HepG2 (cell line): ENCODE results near the gene CYP26A1. TPM values are rescaled to one million over a fixed set of nuclear protein-coding genes. Genes with fewer than 3 reads are reported as not detected.

Experiments
- ATF7-NPFF ChIP-seq: sonication (generic); formaldehyde crosslinking; IDR thresholded peaks from 2 replicates; pipeline ENCODE4 v1.8.1; 2023; ENCODE audit warnings: mild to moderate bottlenecking, low read depth, missing genetic modification reagents, moderate library complexity
- FOXC1 ChIP-seq: sonication (generic); formaldehyde crosslinking; IDR thresholded peaks from 2 replicates; pipeline ENCODE4 v1.8.0; 2022; ENCODE audit warnings: mild to moderate bottlenecking, missing genetic modification reagents, borderline replicate concordance
- GFI1 ChIP-seq: sonication (generic); formaldehyde crosslinking; IDR thresholded peaks from 2 replicates; pipeline ENCODE4 v1.5.0; 2020; ENCODE audit warnings: missing genetic modification reagents, mild to moderate bottlenecking, borderline replicate concordance
- NR2C2 ChIP-seq: sonication (generic); formaldehyde crosslinking; IDR thresholded peaks from 2 replicates; pipeline ENCODE4 v1.4.0; 2020; ENCODE audit warnings: missing genetic modification reagents, mild to moderate bottlenecking, moderate library complexity, borderline replicate concordance
- PAX8 ChIP-seq: sonication (generic); formaldehyde crosslinking; IDR thresholded peaks from 2 replicates; pipeline ENCODE4 v1.8.0; 2022; ENCODE audit warnings: mild to moderate bottlenecking, missing genetic modification reagents, borderline replicate concordance
- PTBP1 ChIP-seq: fragments of 200-400 bp; formaldehyde crosslinking; IDR thresholded peaks from 2 replicates; pipeline ENCODE4 v1.6.1; 2018; ENCODE audit warnings: low read length, low read depth; ENCODE audit not compliant: poor library complexity, severe bottlenecking
- RORA ChIP-seq: sonication (generic); formaldehyde crosslinking; IDR thresholded peaks from 2 replicates; pipeline ENCODE4 v1.5.0; 2020; ENCODE audit warnings: mild to moderate bottlenecking, missing genetic modification reagents, moderate library complexity
- XRCC5 ChIP-seq: fragments of 200-400 bp; formaldehyde crosslinking; optimal IDR thresholded peaks from 2 replicates; pipeline ENCODE3; 2017; ENCODE audit warnings: mild to moderate bottlenecking, low read length
- ZBTB1 ChIP-seq: sonication (generic); formaldehyde crosslinking; IDR thresholded peaks from 2 replicates; pipeline ENCODE4 v1.4.0; 2020; ENCODE audit warnings: missing genetic modification reagents, borderline replicate concordance
- ZBTB42 ChIP-seq: sonication (generic); formaldehyde crosslinking; IDR thresholded peaks from 2 replicates; pipeline ENCODE4 v1.5.0; 2020; ENCODE audit warnings: mild to moderate bottlenecking, missing genetic modification reagents
- ZNF121 ChIP-seq: sonication (generic); formaldehyde crosslinking; IDR thresholded peaks from 2 replicates; pipeline ENCODE4 v1.5.0; 2020; ENCODE audit warnings: mild to moderate bottlenecking, missing genetic modification reagents
- ZNF3 ChIP-seq: IDR thresholded peaks from 2 replicates; pipeline ENCODE4 v1.7.0; 2017; ENCODE audit warnings: inconsistent platforms
- ZNF782 ChIP-seq: sonication (generic); formaldehyde crosslinking; IDR thresholded peaks from 2 replicates; pipeline ENCODE4 v1.4.0; 2020; ENCODE audit warnings: missing genetic modification reagents, mild to moderate bottlenecking, borderline replicate concordance
- ZSCAN31 ChIP-seq: sonication (generic); formaldehyde crosslinking; IDR thresholded peaks from 2 replicates; pipeline ENCODE4 v1.5.0; 2020; ENCODE audit warnings: low read depth, mild to moderate bottlenecking, missing genetic modification reagents
- polyA plus RNA-seq, 8 experiments: library from polyadenylated mRNA; depleted of rRNA in 3 of 8; stranded (reverse) in 7 of 8; unstranded in 1 of 8; fragments of >200 nt; fragmentation: Illumina TruSeq in 4 of 8; extraction: Trizol in 4 of 8; gene quantifications; 2 replicates each; pipeline versions ENCODE4 v1.2.1 to v1.2.3, GENCODE V29; 2011 to 2016; ENCODE audit warnings: low read depth in 4 of 8, missing spikeins in 1 of 8, mixed read lengths in 1 of 8; ENCODE audit not compliant: insufficient read depth in 1 of 8
- total RNA-seq, 5 experiments: library from RNA; depleted of rRNA; stranded (reverse); fragments of >200 nt; fragmentation: Illumina TruSeq; extraction: Trizol; gene quantifications; 2 replicates each; pipeline ENCODE4 v1.2.3, GENCODE V29; 2016; ENCODE audit warnings: low read depth in 1 of 5
- TF ChIP-seq, protein P1 (sequence below), 2 experiments: sonication (generic) in 1 of 2; formaldehyde crosslinking in 1 of 2; IDR thresholded peaks; 2 replicates each; pipeline versions ENCODE4 v1.6.1 to v1.9.0; 2014 to 2022; ENCODE audit warnings: antibody characterized with exemption in 1 of 2, borderline replicate concordance in 1 of 2, inconsistent platforms in 1 of 2, low read depth in 1 of 2, missing genetic modification reagents in 1 of 2
- TF ChIP-seq, protein P2 (sequence below): sonication (generic); formaldehyde crosslinking; IDR thresholded peaks from 2 replicates; pipeline ENCODE4 v1.5.1; 2020; ENCODE audit warnings: missing genetic modification reagents, mild to moderate bottlenecking, borderline replicate concordance
- TF ChIP-seq, protein P3 (sequence below): sonication (generic); formaldehyde crosslinking; IDR thresholded peaks from 2 replicates; pipeline ENCODE4 v1.4.0; 2020; ENCODE audit warnings: missing genetic modification reagents, mild to moderate bottlenecking, borderline replicate concordance

Gene CYP26A1
- total and polyA plus RNA-seq, 2 of the 13 experiments (the other 11 are each of a cell fraction or from before 2014, with no cell fraction given) = 0.15 TPM; not detected in 1

DNA sequence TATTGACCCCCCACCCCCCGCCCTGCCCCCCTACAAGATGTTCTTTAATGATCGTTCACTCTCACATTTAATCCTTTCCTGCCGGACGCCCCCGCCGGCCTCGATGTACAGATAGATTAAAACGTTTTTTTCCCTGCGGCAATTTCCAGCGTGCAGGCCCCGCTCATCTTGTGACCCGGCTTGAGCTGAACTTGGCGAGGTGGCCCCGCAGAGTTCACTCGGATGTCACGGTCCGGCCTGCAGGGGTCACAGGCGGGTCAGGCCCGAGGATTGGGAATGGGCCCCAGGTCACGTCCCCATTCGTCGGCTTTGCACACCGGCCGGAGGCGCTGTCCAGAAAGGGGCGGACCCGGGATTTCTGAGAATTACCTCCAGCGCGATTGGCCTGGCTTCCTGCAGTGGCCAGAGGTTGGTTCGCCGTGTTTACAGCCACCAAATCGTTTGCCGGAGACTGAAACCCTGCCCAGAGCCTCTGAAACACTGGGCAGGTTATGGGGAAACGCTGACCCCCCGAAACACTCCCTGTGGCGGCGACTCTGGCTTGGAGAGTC is 1.9 kb upstream of the CYP26A1 start (continued):
- TF ChIP-seq, protein P1, sequence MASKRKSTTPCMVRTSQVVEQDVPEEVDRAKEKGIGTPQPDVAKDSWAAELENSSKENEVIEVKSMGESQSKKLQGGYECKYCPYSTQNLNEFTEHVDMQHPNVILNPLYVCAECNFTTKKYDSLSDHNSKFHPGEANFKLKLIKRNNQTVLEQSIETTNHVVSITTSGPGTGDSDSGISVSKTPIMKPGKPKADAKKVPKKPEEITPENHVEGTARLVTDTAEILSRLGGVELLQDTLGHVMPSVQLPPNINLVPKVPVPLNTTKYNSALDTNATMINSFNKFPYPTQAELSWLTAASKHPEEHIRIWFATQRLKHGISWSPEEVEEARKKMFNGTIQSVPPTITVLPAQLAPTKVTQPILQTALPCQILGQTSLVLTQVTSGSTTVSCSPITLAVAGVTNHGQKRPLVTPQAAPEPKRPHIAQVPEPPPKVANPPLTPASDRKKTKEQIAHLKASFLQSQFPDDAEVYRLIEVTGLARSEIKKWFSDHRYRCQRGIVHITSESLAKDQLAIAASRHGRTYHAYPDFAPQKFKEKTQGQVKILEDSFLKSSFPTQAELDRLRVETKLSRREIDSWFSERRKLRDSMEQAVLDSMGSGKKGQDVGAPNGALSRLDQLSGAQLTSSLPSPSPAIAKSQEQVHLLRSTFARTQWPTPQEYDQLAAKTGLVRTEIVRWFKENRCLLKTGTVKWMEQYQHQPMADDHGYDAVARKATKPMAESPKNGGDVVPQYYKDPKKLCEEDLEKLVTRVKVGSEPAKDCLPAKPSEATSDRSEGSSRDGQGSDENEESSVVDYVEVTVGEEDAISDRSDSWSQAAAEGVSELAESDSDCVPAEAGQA (IDR thresholded peaks at IDR 0.05; ENCODE audit: low read depth) = no peak
- TF ChIP-seq, protein P1 (CRISPR knock-in tag; IDR thresholded peaks at IDR 0.05; ENCODE audit: borderline replicate concordance) = no peak
- TF ChIP-seq ZNF782 (CRISPR knock-in tag) (no peak), NR2C2 (CRISPR knock-in tag) (peak; percentile 83), XRCC5 (peak; percentile 61), GFI1 (CRISPR knock-in tag) (no peak), ZNF121 (CRISPR knock-in tag) (no peak), ZNF3 (no peak), PAX8 (CRISPR knock-in tag) (no peak), ATF7-NPFF (CRISPR knock-in tag) (no peak), ZSCAN31 (no peak), ZBTB1 (CRISPR knock-in tag) (no peak), PTBP1 (no peak), RORA (CRISPR knock-in tag) (no peak), FOXC1 (CRISPR knock-in tag) (no peak), ZBTB42 (CRISPR knock-in tag) (no peak)
- TF ChIP-seq, protein P2, sequence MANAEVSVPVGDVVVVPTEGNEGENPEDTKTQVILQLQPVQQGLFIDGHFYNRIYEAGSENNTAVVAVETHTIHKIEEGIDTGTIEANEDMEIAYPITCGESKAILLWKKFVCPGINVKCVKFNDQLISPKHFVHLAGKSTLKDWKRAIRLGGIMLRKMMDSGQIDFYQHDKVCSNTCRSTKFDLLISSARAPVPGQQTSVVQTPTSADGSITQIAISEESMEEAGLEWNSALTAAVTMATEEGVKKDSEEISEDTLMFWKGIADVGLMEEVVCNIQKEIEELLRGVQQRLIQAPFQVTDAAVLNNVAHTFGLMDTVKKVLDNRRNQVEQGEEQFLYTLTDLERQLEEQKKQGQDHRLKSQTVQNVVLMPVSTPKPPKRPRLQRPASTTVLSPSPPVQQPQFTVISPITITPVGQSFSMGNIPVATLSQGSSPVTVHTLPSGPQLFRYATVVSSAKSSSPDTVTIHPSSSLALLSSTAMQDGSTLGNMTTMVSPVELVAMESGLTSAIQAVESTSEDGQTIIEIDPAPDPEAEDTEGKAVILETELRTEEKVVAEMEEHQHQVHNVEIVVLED (CRISPR knock-in tag) = 0 out of 2 replicates have a peak, but pooled peaks have one; percentile 33
- TF ChIP-seq, protein P3, sequence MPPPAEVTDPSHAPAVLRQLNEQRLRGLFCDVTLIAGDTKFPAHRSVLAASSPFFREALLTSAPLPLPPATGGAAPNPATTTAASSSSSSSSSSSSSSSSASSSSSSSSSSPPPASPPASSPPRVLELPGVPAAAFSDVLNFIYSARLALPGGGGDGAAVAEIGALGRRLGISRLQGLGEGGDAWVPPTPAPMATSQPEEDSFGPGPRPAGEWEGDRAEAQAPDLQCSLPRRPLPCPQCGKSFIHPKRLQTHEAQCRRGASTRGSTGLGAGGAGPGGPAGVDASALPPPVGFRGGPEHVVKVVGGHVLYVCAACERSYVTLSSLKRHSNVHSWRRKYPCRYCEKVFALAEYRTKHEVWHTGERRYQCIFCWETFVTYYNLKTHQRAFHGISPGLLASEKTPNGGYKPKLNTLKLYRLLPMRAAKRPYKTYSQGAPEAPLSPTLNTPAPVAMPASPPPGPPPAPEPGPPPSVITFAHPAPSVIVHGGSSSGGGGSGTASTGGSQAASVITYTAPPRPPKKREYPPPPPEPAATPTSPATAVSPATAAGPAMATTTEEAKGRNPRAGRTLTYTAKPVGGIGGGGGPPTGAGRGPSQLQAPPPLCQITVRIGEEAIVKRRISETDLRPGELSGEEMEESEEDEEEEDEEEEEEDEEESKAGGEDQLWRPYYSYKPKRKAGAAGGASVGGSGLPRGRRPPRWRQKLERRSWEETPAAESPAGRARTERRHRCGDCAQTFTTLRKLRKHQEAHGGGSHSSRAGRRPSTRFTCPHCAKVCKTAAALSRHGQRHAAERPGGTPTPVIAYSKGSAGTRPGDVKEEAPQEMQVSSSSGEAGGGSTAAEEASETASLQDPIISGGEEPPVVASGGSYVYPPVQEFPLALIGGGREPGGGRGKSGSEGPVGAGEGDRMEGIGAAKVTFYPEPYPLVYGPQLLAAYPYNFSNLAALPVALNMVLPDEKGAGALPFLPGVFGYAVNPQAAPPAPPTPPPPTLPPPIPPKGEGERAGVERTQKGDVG (CRISPR knock-in tag) = no peak
